B cell (primary cell): Measurements from ENCODE around the gene ASPHD2. TPM values are rescaled to one million over a fixed set of nuclear protein-coding genes. Genes with fewer than 3 reads are reported as not detected.

ENCODE experiments used
- ATAC-seq: fragments of 200-7000 bp; cut with Tn5 transposase; one replicate; pipeline ENCODE4 v1.10.0; 2021; ENCODE audit warnings: low read depth, mild to moderate bottlenecking, moderate number of reproducible peaks, moderate library complexity
- CTCF ChIA-PET: fragments of 350-600 bp; sonication (Branson Sonifier 250); formaldehyde crosslinking; loops from one replicate; lab custom pipeline; 2021; ENCODE audit warnings: antibody characterized with exemption, inconsistent platforms; lab: Charles Lee
- POLR2A ChIA-PET: fragments of 350-600 bp; sonication (Branson Sonifier 250); formaldehyde crosslinking; loops from one replicate; lab custom pipeline; 2021; ENCODE audit warnings: antibody characterized with exemption; lab: Charles Lee
- DNase-seq: peaks from one replicate; pipeline ENCODE4 v3.0.0; 2013
- H2AFZ ChIP-seq: 2 replicates; pipeline ENCODE4 v1.6.1; 2012; ENCODE audit warnings: mild to moderate bottlenecking, low read depth, low read length; ENCODE audit not compliant: insufficient read depth, poor library complexity, severe bottlenecking
- H3K27ac ChIP-seq, 2 donors: 1 replicate in 1 of 2; 2 replicates in 1 of 2; pipeline ENCODE4 v1.5.1; 2012 to 2013; ENCODE audit warnings: low read length in 2 of 2, mild to moderate bottlenecking in 2 of 2, moderate library complexity in 1 of 2
- H3K27me3 ChIP-seq, 4 experiments: fragments of 200-600 bp in 1 of 4; sonication (generic) in 1 of 4; replicated peaks in 1 of 4; 1 replicate in 2 of 4; 2 replicates in 2 of 4; pipeline versions ENCODE4 v1.6.1 to v1.7.0; 2013 to 2016; ENCODE audit warnings: low read length in 3 of 4, mild to moderate bottlenecking in 2 of 4, mixed read lengths in 1 of 4, moderate library complexity in 1 of 4; ENCODE audit not compliant: insufficient read depth in 4 of 4, control insufficient read depth in 3 of 4; ENCODE audit errors: control extremely low read depth in 1 of 4
- H3K36me3 ChIP-seq, 2 experiments: replicated peaks in 1 of 2; 1 replicate in 1 of 2; 2 replicates in 1 of 2; pipeline versions ENCODE4 v1.6.1 to v1.7.1; 2013; ENCODE audit warnings: low read length in 1 of 2; ENCODE audit not compliant: insufficient read depth in 2 of 2, control insufficient read depth in 1 of 2; ENCODE audit errors: control extremely low read depth in 1 of 2, extremely low read depth in 1 of 2
- H3K4me1 ChIP-seq, 2 donors: fragments of 200-600 bp in 1 of 2; sonication (generic) in 1 of 2; 1 replicate in 1 of 2; 2 replicates in 1 of 2; pipeline versions ENCODE4 v1.5.1 to v1.6.1; 2013 to 2017; ENCODE audit warnings: low read length in 2 of 2; ENCODE audit not compliant: control insufficient read depth in 2 of 2, insufficient read depth in 2 of 2
- H3K4me2 ChIP-seq: replicated peaks from 2 replicates; pipeline ENCODE3; 2012; ENCODE audit warnings: mild to moderate bottlenecking, low read depth, low read length; ENCODE audit not compliant: poor library complexity, severe bottlenecking
- H3K4me3 ChIP-seq, 5 experiments: fragments of 200-600 bp in 1 of 5; sonication (generic) in 1 of 5; 1 replicate in 3 of 5; 2 replicates in 2 of 5; pipeline versions ENCODE4 v1.5.1 to v1.7.0; 2011 to 2016; ENCODE audit warnings: low read length in 4 of 5, mild to moderate bottlenecking in 4 of 5, low read depth in 2 of 5, control low read depth in 1 of 5, moderate library complexity in 1 of 5; ENCODE audit not compliant: insufficient read depth in 1 of 5; ENCODE audit errors: control extremely low read depth in 1 of 5, extremely low read depth in 1 of 5
- H3K79me2 ChIP-seq: fragments of 200-600 bp; sonication (generic); one replicate; pipeline ENCODE4 v1.6.0; 2016; ENCODE audit warnings: low read length; ENCODE audit not compliant: control insufficient read depth, insufficient read depth
- H3K9ac ChIP-seq: fragments of 200-600 bp; sonication (generic); 2 replicates; pipeline ENCODE4 v1.6.1; 2017; ENCODE audit warnings: mild to moderate bottlenecking, low read length, moderate library complexity
- H3K9me3 ChIP-seq, 3 donors: one replicate each; pipeline versions ENCODE4 v1.6.1 to v1.7.1; 2013; ENCODE audit warnings: low read length in 2 of 3; ENCODE audit not compliant: control insufficient read depth in 2 of 3, insufficient read depth in 1 of 3; ENCODE audit errors: control extremely low read depth in 1 of 3
- H4K20me1 ChIP-seq: 2 replicates; pipeline ENCODE4 v1.6.0; 2012; ENCODE audit warnings: mild to moderate bottlenecking, low read length; ENCODE audit not compliant: insufficient read depth, control insufficient read depth, poor library complexity, severe bottlenecking
- H3K27ac Mint-ChIP-seq: one replicate; pipeline ENCODE4 v1.8.0; 2021; ENCODE audit warnings: mixed read lengths
- H3K27me3 Mint-ChIP-seq: one replicate; pipeline ENCODE4 v1.8.0; 2021; ENCODE audit warnings: mixed read lengths
- H3K4me1 Mint-ChIP-seq: one replicate; pipeline ENCODE4 v1.8.0; 2021; ENCODE audit warnings: mixed read lengths
- H3K4me3 Mint-ChIP-seq: one replicate; pipeline ENCODE4 v1.8.0; 2021; ENCODE audit warnings: mixed read lengths
- H3K9me3 Mint-ChIP-seq: one replicate; pipeline ENCODE4 v1.8.0; 2022; ENCODE audit warnings: mixed read lengths; ENCODE audit not compliant: insufficient read depth
- EZH2 ChIP-seq: IDR thresholded peaks from 2 replicates; pipeline ENCODE4 v1.6.1; 2012; ENCODE audit warnings: borderline replicate concordance, low read depth, mild to moderate bottlenecking, moderate library complexity, low read length; ENCODE audit not compliant: insufficient read depth, poor library complexity, severe bottlenecking
- WGBS: methylation state at CpG from one replicate; pipeline ENCODE4 v1.1.5; 2013; ENCODE audit warnings: missing lambda C conversion rate; ENCODE audit not compliant: insufficient coverage; 5-methylcytosine and 5-hydroxymethylcytosine counted together
- intact Hi-C: fragments of 100-400 bp; cut with micrococcal nuclease; formaldehyde crosslinking; loops from one replicate; pipeline ENCODE4 v1.10.0; 2022
- polyA plus RNA-seq: library from polyadenylated mRNA; depleted of rRNA; stranded (reverse); fragments of >200 nt; gene quantifications from 2 replicates; pipeline ENCODE4 v1.2.3, GENCODE V29; 2012
- total RNA-seq, 2 donors: library from RNA; stranded (reverse); fragments of 120-200 nt in 1 of 2; gene quantifications; 1 replicate in 1 of 2; 2 replicates in 1 of 2; pipeline versions ENCODE4 v1.2.3 to v1.2.4, GENCODE V29; 2013 to 2022
- TF ChIP-seq, protein P1 (sequence below): fragments of 200-600 bp; IDR thresholded peaks from one replicate; pipeline ENCODE4 v1.8.0; 2022; ENCODE audit warnings: antibody characterized with exemption, mild to moderate bottlenecking

Gene ASPHD2
- total and polyA plus RNA-seq, 2 donors (not counting 1 experiment from before 2014, with no cell fraction given): 5.7 to 7.3 TPM

- Histone ChIP-seq H3K79me2 (no peaks in the 10 kb centered on the region), H3K36me3 (no peaks in the 10 kb centered on the region), H3K4me3 (no peak overlapping the region), H3K27me3 (peaks cover 0 to 11% (median 9%) of the 10 kb centered on the region in 4 experiments), H2AFZ (no peak overlapping the region), H3K27ac (no peak overlapping the region), H3K9ac (no peak overlapping the region), H3K4me2 (no peak overlapping the region), H4K20me1 (no peaks in the 10 kb centered on the region), H3K4me1 (no peaks in the 10 kb centered on the region), H3K9me3 (peaks cover 0 to 8% (median 6%) of the 10 kb centered on the region in 3 donors)
- ATAC-seq (no peak), DNase-seq (no peak)
- WGBS: 57% methylated on average over 1 of the region's 3 CpGs
- ChIA-PET CTCF (interaction anchor here (0.9 to 1.1 kb wide), 2 partner anchors 42 to 54 kb away, joined by 3 to 4 read pairs; no protein-coding TSS in a partner anchor), POLR2A (no interaction called here)
- intact Hi-C loops: no loop called here
- TF ChIP-seq, protein P1, sequence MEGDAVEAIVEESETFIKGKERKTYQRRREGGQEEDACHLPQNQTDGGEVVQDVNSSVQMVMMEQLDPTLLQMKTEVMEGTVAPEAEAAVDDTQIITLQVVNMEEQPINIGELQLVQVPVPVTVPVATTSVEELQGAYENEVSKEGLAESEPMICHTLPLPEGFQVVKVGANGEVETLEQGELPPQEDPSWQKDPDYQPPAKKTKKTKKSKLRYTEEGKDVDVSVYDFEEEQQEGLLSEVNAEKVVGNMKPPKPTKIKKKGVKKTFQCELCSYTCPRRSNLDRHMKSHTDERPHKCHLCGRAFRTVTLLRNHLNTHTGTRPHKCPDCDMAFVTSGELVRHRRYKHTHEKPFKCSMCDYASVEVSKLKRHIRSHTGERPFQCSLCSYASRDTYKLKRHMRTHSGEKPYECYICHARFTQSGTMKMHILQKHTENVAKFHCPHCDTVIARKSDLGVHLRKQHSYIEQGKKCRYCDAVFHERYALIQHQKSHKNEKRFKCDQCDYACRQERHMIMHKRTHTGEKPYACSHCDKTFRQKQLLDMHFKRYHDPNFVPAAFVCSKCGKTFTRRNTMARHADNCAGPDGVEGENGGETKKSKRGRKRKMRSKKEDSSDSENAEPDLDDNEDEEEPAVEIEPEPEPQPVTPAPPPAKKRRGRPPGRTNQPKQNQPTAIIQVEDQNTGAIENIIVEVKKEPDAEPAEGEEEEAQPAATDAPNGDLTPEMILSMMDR: no peak
- TF ChIP-seq EZH2: no peak
- H3K4me1 Mint-ChIP-seq: no peaks in the 10 kb centered on the region
- H3K4me3 Mint-ChIP-seq: no peak overlapping the region
- H3K27me3 Mint-ChIP-seq: peaks cover 20% of the 10 kb centered on the region
- peaks cover 8% of the 10 kb centered on the region for H3K9me3 Mint-ChIP-seq
- H3K27ac Mint-ChIP-seq: no peak overlapping the region
Observed at GRCh38 chr22:26418620-26419019, 10.4 kb upstream of the ASPHD2 start.

GRCh38 chr22:26426924-26427323 is 2.1 kb upstream of the ASPHD2 start:
- no peak overlapping the region for H3K4me3 ChIP-seq
- no peak overlapping the region for H3K27ac ChIP-seq
- ChIA-PET CTCF (no interaction called here), POLR2A (no interaction called here)
- H3K4me1 ChIP-seq: peaks cover 32 to 33% of the 10 kb centered on the region in 2 donors
- H3K79me2 ChIP-seq: peaks cover 23% of the 10 kb centered on the region
- H2AFZ ChIP-seq: no peak overlapping the region
- TF ChIP-seq EZH2: no peak
- TF ChIP-seq, protein P1: no peak
- H3K9me3 ChIP-seq: peaks cover 0 to 8% (median 6%) of the 10 kb centered on the region in 3 donors
- Mint-ChIP-seq H3K27me3 (no peaks in the 10 kb centered on the region), H3K27ac (peak overlapping the region; percentile 75), H3K4me1 (peaks cover 37% of the 10 kb centered on the region), H3K4me3 (peak overlapping the region; percentile 74), H3K9me3 (peaks cover 10% of the 10 kb centered on the region)
- H4K20me1 ChIP-seq: no peaks in the 10 kb centered on the region
- intact Hi-C loops: no loop called here
- ATAC-seq (no peak), DNase-seq (no peak)
- H3K36me3 ChIP-seq: no peaks in the 10 kb centered on the region
- H3K27me3 ChIP-seq: peaks cover 0 to 7% (median 3%) of the 10 kb centered on the region in 4 experiments
- H3K4me2 ChIP-seq: no peak overlapping the region
- no peak overlapping the region for H3K9ac ChIP-seq
